OCI-M2 (cell line): ENCODE measurements around the gene TVP23C.

Source experiments
- DNase-seq: peaks from one replicate; lab custom pipeline; 2025; ENCODE audit not compliant: unreplicated experiment; lab: John Stamatoyannopoulos, UW

Gene TVP23C

DNA sequence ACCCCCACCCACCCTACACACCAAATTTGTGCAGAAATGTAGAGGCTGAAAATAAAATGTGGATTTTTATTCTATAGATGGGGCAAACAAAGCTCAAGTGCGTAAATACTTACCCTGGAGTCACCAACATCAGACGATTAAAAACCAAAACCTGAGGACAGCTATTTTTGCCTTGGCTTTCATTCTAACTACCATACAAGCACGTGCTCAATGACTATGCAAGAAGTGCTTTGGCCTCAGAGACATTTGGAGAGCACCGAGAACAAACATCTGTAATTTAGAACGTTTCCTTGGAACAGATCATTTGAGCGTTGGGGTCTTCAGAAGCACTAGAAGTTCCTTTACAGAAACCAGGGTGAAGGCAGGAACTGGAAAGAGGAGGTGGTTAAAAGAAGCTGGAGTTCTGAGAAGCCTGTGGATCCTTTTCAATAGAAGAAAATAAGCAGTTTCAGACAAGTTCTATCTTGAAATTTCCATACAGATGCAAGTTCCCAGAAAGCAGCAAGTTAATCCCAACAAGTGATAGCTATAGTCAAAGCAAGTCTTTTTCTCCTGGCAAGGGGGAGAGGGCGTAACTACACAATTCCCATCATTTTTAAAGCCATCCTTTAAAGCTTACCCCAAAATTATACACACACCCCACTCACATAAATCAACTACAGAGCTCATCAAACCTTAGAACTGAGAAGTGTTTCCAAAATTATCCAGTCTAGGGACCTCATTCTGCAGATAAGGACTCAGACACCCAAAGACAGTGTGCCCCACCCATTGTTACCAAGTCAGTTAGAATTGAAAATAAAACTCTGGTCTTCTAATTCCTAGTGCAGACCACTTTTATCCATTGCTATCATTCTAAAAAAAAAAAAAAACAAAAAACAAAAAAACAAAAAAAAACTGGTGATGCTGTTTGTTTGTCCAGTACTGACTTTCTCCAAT, 66.3 kb downstream of the TVP23C start:
- no peak for DNase-seq

DNA sequence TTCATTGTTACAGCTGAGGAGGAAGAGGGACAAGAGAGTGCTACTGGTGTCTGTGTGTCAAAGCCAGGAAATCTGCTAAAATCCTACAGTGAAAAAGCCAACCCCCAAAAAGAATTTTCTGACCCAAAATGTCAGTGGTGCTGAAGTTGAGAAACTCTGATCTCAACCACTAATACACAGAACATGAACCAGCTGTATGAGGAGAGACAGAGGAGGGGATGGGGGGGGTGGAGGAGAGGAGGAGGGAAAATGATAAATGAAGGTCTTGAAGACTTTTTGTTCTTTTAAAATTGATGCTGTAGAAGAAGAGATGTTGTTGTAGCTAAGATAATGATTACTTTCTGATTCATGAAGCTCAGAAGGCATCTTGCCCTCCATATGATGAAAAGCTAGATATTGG, 68.5 kb downstream of the TVP23C start:
- DNase-seq: no peak

DNA sequence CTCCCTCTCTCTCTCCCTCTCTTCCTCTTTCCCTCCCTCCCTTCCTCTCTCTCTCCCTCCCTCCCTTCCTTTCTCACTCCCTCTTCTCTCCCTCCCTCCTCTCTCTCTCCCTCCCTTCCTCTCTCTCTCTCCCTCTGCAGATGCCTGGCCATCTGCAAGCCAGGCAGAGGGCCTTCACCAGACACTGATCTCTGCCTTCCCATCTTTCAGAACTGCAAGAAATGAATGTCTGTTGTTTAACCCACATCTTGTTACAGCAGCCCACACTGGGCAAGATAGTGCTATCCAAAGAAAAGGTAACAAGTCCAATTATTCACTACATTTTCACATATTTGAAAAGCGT, 69.6 kb downstream of the TVP23C start:
- DNase-seq: no peak

DNA sequence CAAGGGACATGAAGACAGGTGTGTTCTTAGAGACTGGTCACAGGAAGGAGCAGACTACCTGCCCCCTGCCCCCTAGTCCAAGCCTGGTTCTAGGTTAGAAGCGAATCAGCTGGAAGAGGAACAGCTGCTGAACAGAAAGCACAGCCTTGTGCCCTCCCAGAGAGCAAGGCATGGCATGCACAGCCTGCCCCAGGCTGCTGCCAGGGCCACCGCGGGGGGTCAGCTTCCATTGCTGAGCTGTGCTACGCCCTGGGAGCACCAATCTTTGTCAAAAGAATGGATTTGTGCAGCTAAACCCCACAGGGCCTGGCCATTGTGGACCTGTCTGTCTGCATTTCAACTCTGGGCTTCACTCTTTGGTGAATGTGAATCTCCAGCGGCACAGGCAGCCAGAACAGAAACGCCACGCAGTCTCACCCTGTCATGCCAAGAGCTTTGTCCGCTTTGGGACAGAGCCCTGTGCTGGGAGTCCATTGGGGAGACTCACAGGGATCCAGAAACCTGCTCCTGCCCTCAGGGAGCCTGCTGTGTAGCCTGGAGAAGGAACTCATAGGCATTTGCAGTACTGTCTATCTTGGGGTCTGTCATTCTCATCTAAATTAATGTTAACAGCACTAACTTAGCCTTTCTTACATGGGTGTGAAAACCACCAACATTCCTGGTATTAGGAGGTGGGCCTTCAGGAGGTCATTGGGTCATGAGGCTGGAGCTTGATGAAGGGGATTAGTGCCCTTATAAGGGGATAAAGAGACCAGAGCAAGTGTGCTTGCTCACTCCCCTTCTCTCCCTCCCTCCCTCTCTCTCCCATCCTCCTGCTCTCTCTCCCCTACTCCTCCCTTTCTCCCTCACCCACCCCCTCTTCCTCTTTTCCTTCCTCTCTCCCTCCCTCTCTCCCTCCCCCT, 70.2 kb downstream of the TVP23C start:
- DNase-seq: no peak

DNA sequence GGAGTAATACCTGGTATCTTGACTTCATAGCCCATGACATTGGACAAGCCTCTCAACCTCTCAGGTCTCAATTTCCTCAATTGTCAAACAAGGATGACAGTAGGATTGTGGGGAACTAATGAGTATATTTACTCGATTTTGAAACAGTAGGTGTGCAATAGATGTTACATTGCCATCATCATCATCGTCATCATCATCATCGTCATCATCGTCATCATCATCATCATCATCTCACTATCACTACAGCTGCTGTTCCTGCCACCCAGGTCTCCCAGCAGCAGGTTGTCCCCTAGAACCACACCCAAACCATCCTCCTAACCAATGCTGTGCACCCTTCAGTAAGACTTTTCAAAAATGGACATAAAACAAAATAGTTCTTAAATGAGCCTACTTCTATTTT, 71.1 kb downstream of the TVP23C start:
- DNase-seq: no peak

DNA sequence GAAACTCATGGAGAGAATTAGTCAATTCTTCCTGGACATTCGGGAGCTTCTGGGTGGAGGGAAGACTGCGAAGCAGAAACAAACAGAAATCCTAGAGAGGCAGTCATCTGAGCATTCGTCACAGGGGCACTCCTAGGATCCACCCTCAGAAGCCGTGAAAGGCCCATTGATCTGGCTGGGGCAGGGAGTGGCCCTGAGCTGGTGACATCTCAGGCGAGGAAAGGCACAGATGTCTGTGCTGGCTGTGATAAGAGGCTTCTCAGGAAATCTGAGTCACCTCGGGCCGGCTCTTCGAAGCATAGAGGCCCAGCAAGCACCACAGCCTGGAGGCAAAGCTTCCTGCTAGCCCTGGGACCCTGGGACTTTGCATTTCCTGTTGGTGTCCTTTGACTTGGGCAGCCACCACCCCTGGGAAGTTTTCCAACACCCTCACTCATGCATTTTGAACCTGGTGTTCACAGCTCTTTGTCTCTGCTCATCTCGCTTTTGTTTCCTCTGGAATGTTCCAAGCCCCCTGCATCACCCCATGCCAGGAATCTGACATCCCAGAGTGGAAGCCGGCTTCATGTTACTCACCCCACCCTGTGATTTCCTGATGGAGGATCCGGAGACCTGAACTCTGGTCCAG, 72.5 kb downstream of the TVP23C start:
- peak; percentile 38 for DNase-seq

DNA sequence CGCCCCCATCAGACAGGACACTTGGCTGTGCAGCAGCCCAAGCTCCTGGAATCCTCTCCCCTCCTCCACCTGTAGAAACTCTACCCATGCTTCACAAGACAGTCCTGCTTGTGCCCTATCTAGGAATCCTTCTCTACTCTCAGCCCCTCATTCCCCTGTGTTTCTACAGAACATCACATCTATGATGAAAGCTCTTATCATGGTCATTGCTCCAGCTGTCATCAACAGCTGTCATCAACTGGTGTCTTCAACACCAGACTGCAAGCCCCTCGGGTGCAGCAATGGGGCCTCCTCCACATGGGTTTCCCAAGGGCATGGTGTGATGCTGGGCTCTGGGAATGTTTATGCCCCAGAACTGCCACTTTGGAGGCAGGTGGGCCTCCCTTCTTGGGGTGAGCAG, 74.7 kb downstream of the TVP23C start:
- no peak for DNase-seq

DNA sequence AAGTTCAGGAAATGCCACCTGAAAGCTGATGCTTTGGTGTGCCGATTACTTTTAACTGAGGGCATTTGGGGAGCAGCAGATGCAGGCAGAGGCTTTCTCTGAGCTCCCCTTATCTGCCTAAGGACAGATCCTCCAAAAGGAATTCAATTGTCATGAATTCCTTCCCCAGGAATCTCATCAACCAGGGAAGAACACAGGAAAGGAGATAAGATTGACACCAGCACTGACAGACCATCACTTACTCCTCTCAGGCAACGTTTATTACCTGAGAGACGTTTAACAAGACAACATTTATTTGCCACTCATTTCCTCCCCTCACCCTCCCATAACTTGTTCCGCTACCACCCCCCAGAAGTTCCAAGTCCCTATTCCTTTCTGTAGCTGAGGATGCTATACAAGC, 78.2 kb downstream of the TVP23C start:
- DNase-seq: no peak

DNA sequence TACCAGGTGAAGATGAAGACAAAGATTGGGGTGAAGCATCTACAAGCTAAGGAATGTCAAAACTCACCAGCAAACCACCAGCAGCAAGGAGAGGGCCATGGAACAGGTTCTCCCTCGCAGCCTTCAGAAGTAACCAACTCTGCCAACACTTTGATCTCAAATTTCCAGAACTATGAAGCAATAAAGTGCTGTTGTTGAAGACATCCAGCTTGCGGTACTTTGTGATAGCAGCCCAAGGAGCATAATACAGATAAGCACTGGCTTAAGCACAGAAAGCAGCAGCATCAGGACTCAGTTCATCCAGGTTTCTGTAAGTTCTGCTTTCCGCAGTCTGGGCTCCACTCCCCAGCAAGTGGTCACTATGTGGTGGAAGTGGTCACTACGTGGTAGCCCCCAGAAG, 79.9 kb downstream of the TVP23C start:
- no peak for DNase-seq

DNA sequence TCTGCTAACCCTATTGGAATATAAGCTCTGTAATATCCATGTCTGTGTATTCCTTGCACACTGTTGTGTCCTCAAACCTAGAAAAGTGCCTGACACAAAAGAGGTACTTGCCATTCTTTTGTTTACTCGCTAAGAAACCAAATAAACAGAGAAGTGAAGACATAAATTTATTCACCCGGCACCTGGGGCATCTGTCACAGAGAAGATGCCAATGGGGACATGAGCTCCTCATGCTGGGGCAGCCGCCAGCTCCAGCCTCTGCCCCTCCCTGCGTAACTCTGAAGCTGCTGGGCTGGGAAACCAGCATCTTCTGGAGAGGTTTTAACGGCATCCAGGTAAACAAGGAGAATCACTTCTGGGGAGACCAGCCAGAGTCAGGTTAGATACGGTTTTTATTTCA, 80.8 kb downstream of the TVP23C start:
- DNase-seq: no peak

DNA sequence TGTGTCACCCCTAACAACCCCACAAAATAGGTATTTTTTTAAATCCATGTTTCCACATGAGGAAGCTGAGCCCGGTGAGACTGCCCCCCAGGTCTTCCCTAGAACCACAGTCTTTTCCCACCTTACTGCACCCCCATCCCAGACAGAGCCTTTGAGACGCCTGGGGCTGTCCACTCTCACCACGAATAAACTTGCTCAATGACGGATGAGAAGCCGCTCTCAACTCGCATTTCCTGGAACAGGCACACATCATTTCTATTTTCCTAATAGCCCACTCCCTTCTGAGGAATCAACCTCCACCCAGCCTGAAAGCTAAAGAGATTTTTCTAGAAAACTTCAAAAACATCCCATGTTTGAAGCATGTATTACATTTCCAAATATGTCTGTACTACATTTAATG, 81.8 kb downstream of the TVP23C start:
- no peak for DNase-seq

DNA sequence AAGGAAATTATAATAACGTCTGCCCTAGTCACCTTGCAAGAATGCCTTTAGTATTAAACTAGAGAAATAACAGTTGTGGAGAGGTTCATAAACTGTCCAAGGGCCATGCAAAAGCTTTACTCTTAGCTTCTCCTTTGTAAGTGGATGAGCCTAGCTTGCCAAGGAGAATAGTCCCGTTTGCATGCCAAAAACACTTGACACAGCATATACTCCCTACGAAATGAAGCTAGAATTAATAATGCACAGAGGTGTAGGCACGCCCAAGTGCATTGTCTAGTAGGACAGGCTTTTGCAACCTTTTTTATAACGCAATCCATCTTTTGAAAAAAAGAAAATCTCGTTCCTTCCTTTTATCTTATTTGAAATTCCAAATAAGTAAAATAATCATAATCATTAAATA, 83.1 kb downstream of the TVP23C start:
- no peak for DNase-seq

DNA sequence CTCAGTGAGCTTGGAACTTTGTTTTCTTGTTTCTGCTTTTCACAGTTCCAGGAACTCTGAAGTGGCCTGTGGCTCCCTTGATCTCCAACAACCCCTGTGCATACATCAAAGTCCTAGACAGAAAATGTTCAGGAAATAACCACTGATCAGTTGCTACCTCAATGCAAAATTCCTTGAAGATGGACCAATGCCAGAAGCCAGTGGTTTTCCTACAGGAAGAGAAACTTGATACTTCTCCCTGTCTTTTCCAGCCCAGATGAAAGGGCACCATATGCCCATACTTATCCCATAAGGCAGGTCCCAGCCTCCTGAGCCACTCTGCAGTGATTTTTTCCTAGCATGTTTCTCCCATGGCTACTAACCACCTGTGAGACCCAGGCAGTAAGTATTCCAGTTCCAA, 83.6 kb downstream of the TVP23C start:
- no peak for DNase-seq

DNA sequence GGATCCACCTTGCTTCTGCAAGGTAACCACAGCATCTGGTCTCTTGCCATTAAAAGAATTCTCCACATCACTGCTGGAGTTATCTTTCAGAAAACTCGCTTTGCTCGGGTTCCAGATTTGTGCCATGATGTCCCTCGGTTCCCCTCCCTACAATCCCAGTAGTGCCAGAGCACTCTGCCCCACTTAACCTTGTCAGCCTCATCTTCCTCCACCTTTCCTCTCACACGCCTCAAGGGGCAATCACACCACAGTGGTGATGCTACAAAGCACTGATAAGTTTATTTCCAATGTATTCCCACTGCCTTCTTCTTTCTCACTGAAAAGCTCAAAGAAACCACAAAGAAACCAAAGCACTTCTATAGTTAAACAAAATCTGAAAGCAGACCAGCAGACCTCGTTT, 84.4 kb downstream of the TVP23C start:
- no peak for DNase-seq

DNA sequence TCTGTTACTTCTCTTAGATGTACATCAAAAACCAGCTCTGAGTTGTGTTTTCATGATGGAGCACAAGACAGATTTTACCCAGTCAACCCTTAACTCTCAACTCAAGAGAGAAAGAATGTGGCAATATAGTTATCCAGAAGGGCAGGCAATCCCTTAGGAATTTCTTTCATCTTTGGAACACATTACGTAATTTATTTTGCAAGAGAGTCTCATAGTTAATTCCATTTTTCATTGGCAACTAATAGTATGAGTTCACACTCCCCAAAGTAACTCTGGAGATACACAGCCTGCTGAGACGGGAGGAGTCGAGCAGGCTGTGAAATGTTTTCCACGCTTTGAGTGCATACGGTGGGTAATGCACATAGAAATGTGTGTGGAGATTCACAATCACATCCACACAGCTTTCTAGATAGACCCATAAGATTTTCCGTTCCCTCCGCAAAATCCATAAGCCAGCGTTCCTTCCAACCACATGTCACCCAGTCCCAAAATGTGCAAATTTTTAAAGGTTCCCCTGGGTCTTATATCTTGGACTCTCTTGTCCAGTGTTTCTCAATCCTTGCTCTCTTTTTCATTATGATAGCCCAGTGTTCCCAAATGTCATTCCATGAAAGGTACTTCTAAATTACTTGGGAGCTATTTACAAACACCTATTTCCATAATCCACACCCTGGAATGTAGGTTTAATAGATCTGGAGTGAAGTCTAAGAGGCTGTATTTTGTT, 87.5 kb downstream of the TVP23C start:
- DNase-seq: no peak

DNA sequence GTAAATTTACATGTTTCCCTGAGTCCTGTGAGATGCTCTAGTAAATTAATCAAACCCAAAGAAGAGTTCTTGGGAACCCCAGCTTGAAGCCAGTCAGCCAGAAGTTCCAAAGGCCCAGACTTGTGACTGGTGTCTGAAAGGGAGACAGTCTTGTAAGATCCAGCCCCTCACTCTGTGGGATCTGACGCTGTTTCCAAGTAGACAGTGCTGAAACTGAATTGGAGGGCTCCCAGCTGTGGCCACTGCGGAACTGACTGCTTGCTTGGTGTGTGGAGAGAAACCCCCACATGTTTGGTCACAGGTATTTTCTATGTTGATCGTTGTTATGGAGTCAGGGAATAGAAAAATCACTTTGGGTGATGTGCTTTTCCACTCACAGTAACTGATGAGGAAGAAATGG, 90.4 kb downstream of the TVP23C start:
- DNase-seq: no peak

DNA sequence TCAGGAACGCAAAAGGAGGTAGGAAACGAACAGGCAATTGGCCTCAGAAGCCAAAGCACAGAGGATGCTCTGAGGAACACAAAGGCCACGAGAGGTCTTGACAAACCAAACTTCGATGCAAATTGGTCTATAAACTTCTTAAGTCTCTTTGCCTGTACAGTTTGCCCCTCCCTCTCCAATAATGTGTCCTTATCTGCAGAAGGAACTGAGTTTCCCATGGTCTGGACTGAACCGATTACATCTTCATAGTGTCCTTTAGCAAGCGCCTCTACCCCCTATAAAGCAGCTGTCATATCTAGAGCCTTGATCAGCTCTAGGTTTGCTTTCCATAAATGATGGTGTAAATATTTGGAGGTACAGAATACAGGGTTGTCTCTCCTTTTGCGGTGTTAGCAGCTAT, 92.7 kb downstream of the TVP23C start:
- no peak for DNase-seq

DNA sequence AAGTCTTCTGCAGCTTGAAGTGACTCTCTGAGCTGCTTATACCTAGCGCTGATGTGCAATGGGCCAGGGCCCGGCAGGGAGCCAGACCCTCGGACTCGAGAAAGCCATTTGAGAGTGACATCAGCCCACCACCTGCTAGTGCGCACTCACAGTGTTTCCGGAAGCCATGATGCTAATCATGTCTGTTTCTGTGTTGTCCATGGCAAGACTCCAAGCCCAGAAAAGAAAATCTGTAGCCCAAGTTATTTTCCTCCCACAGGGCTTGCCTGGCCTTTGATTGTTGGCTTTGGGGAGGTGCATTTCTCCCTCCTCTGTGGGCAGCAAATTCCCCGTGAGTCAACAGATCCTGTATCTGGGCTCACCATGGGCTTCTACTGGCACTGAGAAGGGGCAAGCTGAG, 94.0 kb downstream of the TVP23C start:
- no peak for DNase-seq

DNA sequence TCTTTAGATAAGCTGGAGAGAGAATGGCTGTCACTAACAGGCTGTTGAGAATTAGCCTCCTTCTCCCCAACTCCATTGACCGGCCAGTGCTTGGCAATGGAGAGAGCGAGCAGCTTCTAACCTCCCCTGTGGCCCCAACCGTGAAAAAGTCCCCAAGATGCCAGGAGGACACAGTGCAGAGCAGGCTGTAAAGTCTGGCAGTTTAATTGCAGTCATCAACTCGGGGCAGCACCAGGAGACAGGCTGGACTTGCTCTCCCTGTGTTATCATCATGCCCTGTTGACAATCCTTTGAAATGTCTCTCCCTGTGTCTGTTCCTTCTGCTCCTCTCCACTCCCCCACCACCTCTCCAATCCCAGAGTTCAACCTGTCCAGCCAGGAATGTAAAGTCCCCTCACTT, 95.2 kb downstream of the TVP23C start:
- DNase-seq: no peak

DNA sequence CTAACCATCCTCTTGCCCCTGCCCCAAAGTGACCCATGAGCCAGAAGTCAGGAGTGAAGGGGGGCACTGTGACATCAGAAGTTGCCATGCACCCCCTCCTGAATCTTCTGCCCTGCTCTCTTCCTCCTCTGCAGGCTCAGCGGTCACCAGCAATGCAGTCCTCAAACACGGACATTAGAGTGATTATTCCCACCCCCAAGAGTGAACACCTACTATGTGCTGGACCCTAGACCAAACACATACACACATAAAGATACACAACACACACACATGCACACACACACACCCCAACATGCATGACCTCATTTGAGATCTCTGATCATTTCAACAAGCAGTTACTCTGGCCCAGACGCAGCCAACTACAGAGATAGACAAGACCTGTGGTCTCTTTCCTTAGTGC, 95.7 kb downstream of the TVP23C start, which contains the start of gene CDRT4:
CDRT4 (minus strand) TSS at position 30 of the 400 bp plus-strand sequence. CDS start 27,383 bp downstream, outside the sequence.
- DNase-seq: no peak

DNA sequence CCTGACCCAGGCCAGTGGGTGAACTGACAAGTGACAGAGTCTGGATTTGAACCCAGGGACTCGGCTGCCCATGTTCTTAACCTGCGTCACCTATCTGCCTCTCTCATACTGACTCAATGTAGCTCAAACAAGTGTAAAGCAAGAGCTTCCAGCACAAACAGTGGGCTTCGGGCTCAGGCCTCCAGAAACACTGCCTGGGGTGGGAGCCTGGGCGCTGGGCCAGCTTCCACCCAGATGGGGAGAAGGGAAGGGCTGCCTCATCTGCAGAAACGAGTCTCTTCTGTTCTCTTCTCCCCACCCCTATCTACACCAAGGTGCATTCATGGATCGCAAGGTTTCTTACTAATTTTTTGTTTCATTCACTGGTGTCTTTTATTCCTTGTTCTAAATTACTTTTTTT, 97.2 kb downstream of the TVP23C start:
- no peak for DNase-seq
